GM23248 (cell line): Measurements from ENCODE around the gene CTNNA3. TPM values are rescaled to one million over a fixed set of nuclear protein-coding genes. Genes with fewer than 3 reads are reported as not detected.
"Not testable (repeated sequence)": the region's sequence is repeated elsewhere in the genome, so short reads cannot be mapped to it uniquely, and the experiment has no call there.

ENCODE experiments used
- DNase-seq: peaks from one replicate; pipeline ENCODE4 v3.0.0-alpha.2; 2015
- H2AFZ ChIP-seq: fragments of 200-600 bp; sonication (generic); 2 replicates; pipeline ENCODE4 v1.6.1; 2016; ENCODE audit warnings: antibody characterized with exemption
- H3F3A ChIP-seq: fragments of 200-600 bp; sonication (generic); 2 replicates; pipeline ENCODE4 v1.6.1; 2016; ENCODE audit warnings: mild to moderate bottlenecking, antibody characterized with exemption, mixed run types; ENCODE audit not compliant: insufficient read depth
- H3K27ac ChIP-seq: fragments of 200-600 bp; sonication (generic); 2 replicates; pipeline ENCODE4 v1.5.1; 2016; ENCODE audit warnings: mild to moderate bottlenecking
- H3K27me3 ChIP-seq: fragments of 200-600 bp; sonication (generic); replicated peaks from 2 replicates; pipeline ENCODE4 v1.6.1; 2016; ENCODE audit warnings: mild to moderate bottlenecking; ENCODE audit not compliant: insufficient read depth
- H3K36me3 ChIP-seq: fragments of 200-600 bp; sonication (generic); 2 replicates; pipeline ENCODE4 v1.6.1; 2016; ENCODE audit warnings: low read depth, mild to moderate bottlenecking
- H3K4me1 ChIP-seq: fragments of 200-600 bp; sonication (generic); 2 replicates; pipeline ENCODE4 v1.6.1; 2016; ENCODE audit warnings: mild to moderate bottlenecking; ENCODE audit not compliant: insufficient read depth
- H3K4me2 ChIP-seq: fragments of 200-600 bp; sonication (generic); one replicate; pipeline ENCODE4 v1.6.1; 2016; ENCODE audit warnings: mild to moderate bottlenecking; ENCODE audit not compliant: unreplicated experiment
- H3K4me3 ChIP-seq: fragments of 200-600 bp; sonication (generic); 2 replicates; pipeline ENCODE4 v1.5.1; 2016; ENCODE audit warnings: mild to moderate bottlenecking
- H3K79me2 ChIP-seq: fragments of 200-600 bp; sonication (generic); 2 replicates; pipeline ENCODE4 v1.6.1; 2016; ENCODE audit warnings: mild to moderate bottlenecking; ENCODE audit not compliant: insufficient read depth
- H3K9ac ChIP-seq: fragments of 200-600 bp; sonication (generic); 2 replicates; pipeline ENCODE4 v1.6.1; 2016; ENCODE audit warnings: mild to moderate bottlenecking
- H3K9me2 ChIP-seq: fragments of 200-600 bp; sonication (generic); 2 replicates; pipeline ENCODE4 v1.6.1; 2016; ENCODE audit warnings: mixed run types, mild to moderate bottlenecking, moderate library complexity; ENCODE audit not compliant: insufficient read depth
- H3K9me3 ChIP-seq: fragments of 200-600 bp; sonication (generic); one replicate; pipeline ENCODE4 v1.6.1; 2017; ENCODE audit warnings: low read depth
- H4K20me1 ChIP-seq: fragments of 200-600 bp; sonication (generic); 2 replicates; pipeline ENCODE4 v1.6.0; 2016; ENCODE audit not compliant: insufficient read depth
- EZH2 ChIP-seq: fragments of 200-600 bp; sonication (generic); IDR thresholded peaks from 2 replicates; pipeline ENCODE4 v1.6.1; 2018; ENCODE audit warnings: antibody characterized with exemption, mild to moderate bottlenecking; ENCODE audit not compliant: insufficient read depth, poor library complexity, severe bottlenecking
- EZH2phosphoT487 ChIP-seq: fragments of 200-600 bp; sonication (generic); IDR thresholded peaks from 2 replicates; pipeline ENCODE4 v1.6.1; 2018; ENCODE audit warnings: antibody characterized with exemption, moderate library complexity, mild to moderate bottlenecking, low read depth; ENCODE audit not compliant: insufficient read depth
- WGBS, 2 experiments: methylation state at CpG; one replicate each; pipeline ENCODE4 v1.1.6; 2015 to 2017; ENCODE audit warnings: low lambda C conversion rate in 2 of 2, low coverage in 1 of 2; ENCODE audit errors: missing lambda C conversion rate in 2 of 2; 5-methylcytosine and 5-hydroxymethylcytosine counted together
- in situ Hi-C: fragments of 300-500 bp; cut with MboI; formaldehyde crosslinking; loops from 2 replicates; pipeline ENCODE4 v1.15.0; 2020
- polyA plus RNA-seq: library from polyadenylated mRNA; unstranded; fragments of >200 nt; fragmentation: Nextera tagmentation; extraction: Ambion mirVana; gene quantifications from 2 replicates; pipeline ENCODE4 v1.2.1, GENCODE V29; 2016
- total RNA-seq: library from RNA; depleted of rRNA; stranded (reverse); fragments of >200 nt; shearing (Covaris generic); gene quantifications from 2 replicates; pipeline ENCODE4 v1.2.3, GENCODE V29; 2014

The CTNNA3 gene
- total and polyA plus RNA-seq, 2 experiments from 2014 or later, result not detected

DNA sequence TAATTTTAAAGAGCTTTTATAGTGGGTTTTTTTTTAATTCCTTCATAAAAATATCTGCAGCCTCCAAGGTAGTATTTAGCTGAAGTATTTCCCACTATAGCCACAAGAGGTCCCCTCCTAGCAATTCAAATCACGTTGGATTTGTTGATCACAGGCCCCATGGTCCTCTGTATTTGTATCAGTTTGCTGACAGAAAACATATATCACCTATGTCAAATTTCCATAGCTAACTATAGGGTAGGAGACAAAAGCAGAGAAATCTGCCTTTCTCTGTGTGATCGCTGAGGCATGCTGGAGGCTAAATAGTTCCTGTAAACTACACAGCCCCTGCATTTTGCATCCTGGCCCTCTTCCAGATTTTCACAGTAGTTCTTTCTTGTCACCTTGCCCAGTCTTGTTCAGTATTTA is 1.7 kb upstream of the CTNNA3 start:
- in situ Hi-C loops, result no loop called here
- Histone ChIP-seq H3K4me2 (no peak overlapping the region), H3K9me3 (no peaks in the 10 kb centered on the region), H3K9ac (no peak overlapping the region), H3K4me1 (no peaks in the 10 kb centered on the region), H3K27ac (no peak overlapping the region), H3K27me3 (peaks cover 29% of the 10 kb centered on the region), H3K79me2 (no peaks in the 10 kb centered on the region), H3K9me2 (no peaks in the 10 kb centered on the region), H2AFZ (no peak overlapping the region), H4K20me1 (no peaks in the 10 kb centered on the region), H3F3A (no peaks in the 10 kb centered on the region), H3K4me3 (no peak overlapping the region), H3K36me3 (no peaks in the 10 kb centered on the region)
- peak; percentile 66 for DNase-seq
- TF ChIP-seq EZH2phosphoT487 (no peak), EZH2 (no peak)
- 0% methylated on average over 2 of the region's 2 CpGs for WGBS, 2 experiments

DNA sequence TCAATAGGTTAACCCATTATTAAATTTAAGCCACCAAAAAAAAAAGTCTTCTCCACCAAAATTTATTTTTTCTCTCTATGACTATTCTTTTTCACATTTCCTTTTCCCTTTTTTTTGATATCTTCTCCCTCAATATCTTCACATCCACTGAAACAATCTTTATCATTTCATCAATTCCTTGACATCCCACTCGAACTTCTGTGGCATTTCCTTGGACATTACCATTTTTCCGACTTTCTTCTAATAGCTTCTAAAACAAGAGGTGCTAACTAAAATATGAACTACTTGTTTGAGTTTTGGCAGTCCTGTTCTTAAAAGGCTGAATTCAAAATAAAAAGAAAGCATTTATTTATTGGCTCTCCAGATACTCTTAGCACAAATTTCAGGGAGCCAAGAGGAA is 684 bp upstream of the CTNNA3 start:
- Histone ChIP-seq H3K27ac (no peak overlapping the region), H4K20me1 (no peaks in the 10 kb centered on the region), H3K27me3 (peaks cover 29% of the 10 kb centered on the region), H3K4me1 (no peaks in the 10 kb centered on the region), H3K36me3 (no peaks in the 10 kb centered on the region), H3K9ac (no peak overlapping the region), H3K4me3 (no peak overlapping the region), H3K4me2 (no peak overlapping the region), H3F3A (no peaks in the 10 kb centered on the region), H2AFZ (no peak overlapping the region), H3K9me2 (no peaks in the 10 kb centered on the region), H3K79me2 (no peaks in the 10 kb centered on the region), H3K9me3 (no peaks in the 10 kb centered on the region)
- WGBS, 2 experiments, result 36 to 40% methylated on average over 2 of the region's 2 CpGs
- no peak for TF ChIP-seq EZH2phosphoT487
- no peak for TF ChIP-seq EZH2
- no peak for DNase-seq
- in situ Hi-C loops, result no loop called here

DNA sequence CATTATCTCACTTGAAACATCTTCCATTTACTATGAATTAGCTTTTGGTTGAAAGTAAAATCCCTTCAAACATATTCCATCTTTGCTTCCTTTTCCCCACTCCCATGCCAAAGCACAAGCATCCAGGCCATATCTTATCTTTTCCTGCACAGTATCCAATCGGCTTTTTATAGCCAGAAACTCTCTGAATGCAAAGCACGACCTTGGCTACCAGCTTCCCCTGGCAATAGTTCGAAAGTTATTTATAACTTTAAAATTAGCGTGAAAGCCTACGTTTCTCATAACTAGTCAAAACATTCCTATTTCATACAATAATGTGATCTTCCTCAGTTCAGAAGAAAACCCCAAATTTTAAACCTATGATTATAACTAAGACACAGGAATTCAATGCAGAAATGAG is 440 bp downstream of the CTNNA3 start:
- Histone ChIP-seq H2AFZ (no peak overlapping the region), H3K36me3 (no peaks in the 10 kb centered on the region), H3F3A (no peaks in the 10 kb centered on the region), H3K4me1 (no peaks in the 10 kb centered on the region), H3K9ac (no peak overlapping the region), H3K4me2 (no peak overlapping the region), H3K4me3 (no peak overlapping the region), H4K20me1 (no peaks in the 10 kb centered on the region), H3K9me2 (no peaks in the 10 kb centered on the region), H3K27ac (no peak overlapping the region), H3K9me3 (no peaks in the 10 kb centered on the region), H3K79me2 (no peaks in the 10 kb centered on the region), H3K27me3 (peaks cover 29% of the 10 kb centered on the region)
- TF ChIP-seq EZH2phosphoT487 (no peak), EZH2 (no peak)
- WGBS, 2 experiments, result 22 to 26% methylated on average over 5 of the region's 5 CpGs
- no peak for DNase-seq
- in situ Hi-C loops, result no loop called here

DNA sequence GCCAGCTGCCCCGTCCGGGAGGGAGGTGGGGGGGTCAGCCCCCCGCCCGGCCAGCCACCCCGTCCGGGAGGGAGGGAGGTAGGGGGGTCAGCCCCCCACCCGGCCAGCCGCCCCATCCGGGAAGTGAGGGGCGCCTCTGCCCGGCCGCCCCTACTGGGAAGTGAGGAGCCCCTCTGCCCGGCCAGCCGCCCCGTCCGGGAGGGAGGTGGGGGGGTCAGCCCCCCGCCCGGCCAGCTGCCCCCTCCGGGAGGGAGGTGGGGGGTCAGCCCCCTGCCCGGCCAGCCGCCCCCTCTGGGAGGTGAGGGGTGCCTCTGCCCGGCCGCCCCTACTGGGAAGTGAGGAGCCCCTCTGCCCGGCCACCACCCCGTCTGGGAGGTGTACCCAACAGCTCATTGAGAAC is 4.1 kb downstream of the CTNNA3 start:
- H3K9me3 ChIP-seq, in situ Hi-C loops, H3K79me2 ChIP-seq, H4K20me1 ChIP-seq, H3K9ac ChIP-seq, H3K4me2 ChIP-seq, H3K9me2 ChIP-seq, DNase-seq, H3K36me3 ChIP-seq, H3K4me3 ChIP-seq, H2AFZ ChIP-seq, H3K4me1 ChIP-seq, H3F3A ChIP-seq, H3K27ac ChIP-seq: not testable (repeated sequence)
- 81% methylated on average over 9 of the region's 25 CpGs; no CpG with 5 or more reads in 1 of the 2 experiments for WGBS, 2 experiments
- H3K27me3 ChIP-seq, result peaks cover 25% of the 10 kb centered on the region

DNA sequence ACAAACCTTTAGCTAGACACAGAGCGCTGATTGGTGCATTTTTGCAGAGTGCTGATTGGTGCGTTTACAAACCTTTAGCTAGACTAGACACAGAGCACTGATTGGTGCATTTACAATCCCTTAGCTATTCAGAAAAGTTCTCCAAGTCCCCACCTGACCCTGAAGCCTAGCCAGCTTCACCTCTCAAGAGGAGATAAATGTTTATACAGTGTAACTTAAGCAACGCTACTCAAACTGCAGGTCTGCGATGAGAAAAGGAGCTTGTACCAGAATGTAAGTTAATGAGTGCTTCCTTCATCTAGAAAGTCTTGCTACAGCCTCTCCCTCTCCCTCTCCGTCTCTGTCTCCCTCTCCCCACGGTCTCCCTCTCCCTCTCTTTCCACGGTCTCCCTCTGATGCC is 5.5 kb downstream of the CTNNA3 start:
- WGBS, 2 experiments, result 63 to 69% methylated on average over 6 to 7 of the region's 7 CpGs

DNA sequence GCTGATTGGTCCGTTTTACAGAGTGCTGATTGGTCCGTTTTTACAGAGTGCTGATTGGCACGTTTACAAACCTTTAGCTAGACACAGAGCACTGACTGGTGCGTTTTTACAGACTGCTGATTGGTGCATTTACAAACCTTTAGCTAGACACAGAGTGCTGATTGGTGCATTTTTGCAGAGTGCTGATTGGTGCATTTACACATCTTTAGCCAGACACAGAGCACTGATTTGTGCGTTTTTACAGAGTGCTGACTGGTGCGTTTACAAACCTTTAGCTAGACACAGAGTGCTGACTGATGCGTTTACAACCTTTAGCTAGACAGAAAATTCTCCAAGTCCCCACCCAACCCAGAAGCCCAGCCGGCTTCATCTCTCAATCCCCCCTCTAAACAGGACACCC is 11.9 kb downstream of the CTNNA3 start:
- H3K9me2 ChIP-seq, H3K9ac ChIP-seq, H3K27ac ChIP-seq, H3K4me1 ChIP-seq, DNase-seq, H3K9me3 ChIP-seq, H3K36me3 ChIP-seq, H4K20me1 ChIP-seq, in situ Hi-C loops, H2AFZ ChIP-seq, H3F3A ChIP-seq, H3K4me3 ChIP-seq, H3K79me2 ChIP-seq, H3K4me2 ChIP-seq, H3K27me3 ChIP-seq: not testable (repeated sequence)
- 59 to 64% methylated on average over 8 of the region's 8 CpGs for WGBS, 2 experiments

More for the DNA sequence above, 5.5 kb downstream of the CTNNA3 start:
- DNase-seq, H2AFZ ChIP-seq, H3F3A ChIP-seq, H3K9me2 ChIP-seq, H3K36me3 ChIP-seq, H3K9me3 ChIP-seq, H4K20me1 ChIP-seq, in situ Hi-C loops, H3K27ac ChIP-seq, H3K79me2 ChIP-seq, H3K4me2 ChIP-seq, H3K9ac ChIP-seq, H3K4me3 ChIP-seq, H3K4me1 ChIP-seq: not testable (repeated sequence)
- peaks cover 12% of the 10 kb centered on the region for H3K27me3 ChIP-seq
